ENCODE results near the gene TMSB4X.

Gene TMSB4X

GRCh38 chrX:13008189-13008533 lies 33.3 kb downstream of the TMSB4X start:
- H3K4me3 ChIP-seq (ENCODE audit: low read depth, low read length): no peak overlapping the region
- DNase-seq (ENCODE audit: low read depth): no peak
- no peak for TF ChIP-seq CTCF (IDR thresholded peaks at IDR 0.05; ENCODE audit: control insufficient read depth, extremely low read depth, insufficient read depth)

GRCh38 chrX:13008851-13009250 lies 33.9 kb downstream of the TMSB4X start:
- no peak overlapping the region for H3K4me3 ChIP-seq (ENCODE audit: low read depth, low read length)

GRCh38 chrX:13009273-13009672 lies 34.4 kb downstream of the TMSB4X start:
- TF ChIP-seq CTCF (IDR thresholded peaks at IDR 0.05; ENCODE audit: control insufficient read depth, extremely low read depth, insufficient read depth): no peak
- no peak overlapping the region for H3K4me3 ChIP-seq (ENCODE audit: low read depth, low read length)
- DNase-seq (ENCODE audit: low read depth): no peak

More at GRCh38 chrX:13008851-13009250, 33.9 kb downstream of the TMSB4X start:
- DNase-seq (ENCODE audit: low read depth): no peak
- no peak for TF ChIP-seq CTCF (IDR thresholded peaks at IDR 0.05; ENCODE audit: control insufficient read depth, extremely low read depth, insufficient read depth)

GRCh38 chrX:13009844-13010243 lies 34.9 kb downstream of the TMSB4X start:
- no peak for TF ChIP-seq CTCF (IDR thresholded peaks at IDR 0.05; ENCODE audit: control insufficient read depth, extremely low read depth, insufficient read depth)
- no peak for DNase-seq (ENCODE audit: low read depth)
- no peak overlapping the region for H3K4me3 ChIP-seq (ENCODE audit: low read depth, low read length)

GRCh38 chrX:13010546-13010945 lies 35.6 kb downstream of the TMSB4X start:
- no peak for DNase-seq (ENCODE audit: low read depth)
- TF ChIP-seq CTCF (IDR thresholded peaks at IDR 0.05; ENCODE audit: control insufficient read depth, extremely low read depth, insufficient read depth): no peak
- no peak overlapping the region for H3K4me3 ChIP-seq (ENCODE audit: low read depth, low read length)

- TF ChIP-seq CTCF (IDR thresholded peaks at IDR 0.05; ENCODE audit: control insufficient read depth, extremely low read depth, insufficient read depth): no peak
- DNase-seq (ENCODE audit: low read depth): no peak
- H3K4me3 ChIP-seq (ENCODE audit: low read depth, low read length): no peak overlapping the region
These were observed 38.6 kb downstream of the TMSB4X start for GRCh38 chrX:13013363-13014110.
